HepG2 (cell line): ENCODE results near the gene SYT17. TPM values are rescaled to one million over a fixed set of nuclear protein-coding genes. Genes with fewer than 3 reads are reported as not detected.

Experiments
- ATF7-NPFF ChIP-seq: sonication (generic); formaldehyde crosslinking; IDR thresholded peaks from 2 replicates; pipeline ENCODE4 v1.8.1; 2023; ENCODE audit warnings: mild to moderate bottlenecking, low read depth, missing genetic modification reagents, moderate library complexity
- CENPX ChIP-seq: sonication (generic); formaldehyde crosslinking; IDR thresholded peaks from 2 replicates; pipeline ENCODE4 v1.9.0; 2021; ENCODE audit warnings: mild to moderate bottlenecking, missing genetic modification reagents, moderate library complexity
- DDIT3 ChIP-seq: sonication (generic); formaldehyde crosslinking; IDR thresholded peaks from 2 replicates; pipeline ENCODE4 v1.4.0; 2020; ENCODE audit warnings: mild to moderate bottlenecking, missing genetic modification reagents
- FOXC1 ChIP-seq: sonication (generic); formaldehyde crosslinking; IDR thresholded peaks from 2 replicates; pipeline ENCODE4 v1.8.0; 2022; ENCODE audit warnings: mild to moderate bottlenecking, missing genetic modification reagents, borderline replicate concordance
- GMEB1 ChIP-seq: sonication (generic); formaldehyde crosslinking; IDR thresholded peaks from 2 replicates; pipeline ENCODE4 v1.5.1; 2020; ENCODE audit warnings: missing genetic modification reagents, mild to moderate bottlenecking, borderline replicate concordance
- HOXA5 ChIP-seq: sonication (generic); formaldehyde crosslinking; IDR thresholded peaks from 2 replicates; pipeline ENCODE4 v1.4.0; 2020; ENCODE audit warnings: missing genetic modification reagents
- IKZF4 ChIP-seq: sonication (generic); formaldehyde crosslinking; IDR thresholded peaks from 2 replicates; pipeline ENCODE4 v1.5.1; 2020; ENCODE audit warnings: borderline replicate concordance, mild to moderate bottlenecking, low read depth, missing genetic modification reagents; ENCODE audit errors: not compliant biosample characterization
- KDM2A ChIP-seq: sonication (generic); formaldehyde crosslinking; IDR thresholded peaks from 2 replicates; pipeline ENCODE4 v1.4.0; 2020; ENCODE audit warnings: low read depth, missing genetic modification reagents, borderline replicate concordance
- MAF1 ChIP-seq: sonication (generic); formaldehyde crosslinking; IDR thresholded peaks from 2 replicates; pipeline ENCODE4 v1.5.0; 2020; ENCODE audit warnings: missing genetic modification reagents, borderline replicate concordance
- NR2C2 ChIP-seq: sonication (generic); formaldehyde crosslinking; IDR thresholded peaks from 2 replicates; pipeline ENCODE4 v1.4.0; 2020; ENCODE audit warnings: missing genetic modification reagents, mild to moderate bottlenecking, moderate library complexity, borderline replicate concordance
- SAP130 ChIP-seq: IDR thresholded peaks from 2 replicates; pipeline ENCODE4 v1.6.1; 2016; ENCODE audit warnings: low read depth
- SETDB1 ChIP-seq: sonication (generic); formaldehyde crosslinking; IDR thresholded peaks from 2 replicates; pipeline ENCODE4 v1.5.1; 2020; ENCODE audit warnings: missing genetic modification reagents, mild to moderate bottlenecking, borderline replicate concordance
- THRA ChIP-seq: sonication (generic); formaldehyde crosslinking; IDR thresholded peaks from 2 replicates; pipeline ENCODE4 v1.4.0; 2020; ENCODE audit warnings: missing genetic modification reagents, borderline replicate concordance
- ZBTB37 ChIP-seq: sonication (generic); formaldehyde crosslinking; IDR thresholded peaks from 2 replicates; pipeline ENCODE4 v1.4.0; 2020; ENCODE audit warnings: mild to moderate bottlenecking, missing genetic modification reagents
- ZBTB43 ChIP-seq: sonication (generic); formaldehyde crosslinking; conservative IDR thresholded peaks from 2 replicates; pipeline ENCODE4 v1.4.0; 2020; ENCODE audit warnings: missing genetic modification reagents
- ZMYM2 ChIP-seq: sonication (generic); formaldehyde crosslinking; IDR thresholded peaks from 2 replicates; pipeline ENCODE4 v1.8.0; 2022; ENCODE audit warnings: mild to moderate bottlenecking, missing genetic modification reagents
- ZNF256 ChIP-seq: sonication (generic); formaldehyde crosslinking; conservative IDR thresholded peaks from 2 replicates; pipeline ENCODE4 v1.4.0; 2020; ENCODE audit warnings: missing genetic modification reagents
- ZNF296 ChIP-seq: sonication (generic); formaldehyde crosslinking; conservative IDR thresholded peaks from 2 replicates; pipeline ENCODE4 v1.5.0; 2020; ENCODE audit warnings: mild to moderate bottlenecking, missing genetic modification reagents
- ZNF383 ChIP-seq: sonication (generic); formaldehyde crosslinking; IDR thresholded peaks from 2 replicates; pipeline ENCODE4 v1.4.0; 2020; ENCODE audit warnings: missing genetic modification reagents, mild to moderate bottlenecking, borderline replicate concordance
- ZNF598 ChIP-seq: sonication (generic); formaldehyde crosslinking; IDR thresholded peaks from 2 replicates; pipeline ENCODE4 v1.5.1; 2020; ENCODE audit warnings: mild to moderate bottlenecking, missing genetic modification reagents, borderline replicate concordance
- polyA plus RNA-seq, 8 experiments: library from polyadenylated mRNA; depleted of rRNA in 3 of 8; stranded (reverse) in 7 of 8; unstranded in 1 of 8; fragments of >200 nt; fragmentation: Illumina TruSeq in 4 of 8; extraction: Trizol in 4 of 8; gene quantifications; 2 replicates each; pipeline versions ENCODE4 v1.2.1 to v1.2.3, GENCODE V29; 2011 to 2016; ENCODE audit warnings: low read depth in 4 of 8, missing spikeins in 1 of 8, mixed read lengths in 1 of 8; ENCODE audit not compliant: insufficient read depth in 1 of 8
- total RNA-seq, 5 experiments: library from RNA; depleted of rRNA; stranded (reverse); fragments of >200 nt; fragmentation: Illumina TruSeq; extraction: Trizol; gene quantifications; 2 replicates each; pipeline ENCODE4 v1.2.3, GENCODE V29; 2016; ENCODE audit warnings: low read depth in 1 of 5

Gene SYT17
- total and polyA plus RNA-seq, 2 of the 13 experiments (the other 11 are each of a cell fraction or from before 2014, with no cell fraction given): 0.44 TPM; not detected in 1

GRCh38 chr16:19123535-19124178, 44.4 kb upstream of the SYT17 start (continued):
- TF ChIP-seq HOXA5 (no peak), FOXC1 (CRISPR knock-in tag) (no peak), ZNF296 (no peak), ZMYM2 (peak; percentile 75; the same call in 1 of the 2 replicates), ATF7-NPFF (CRISPR knock-in tag) (no peak), DDIT3 (no peak), ZNF598 (CRISPR knock-in tag) (no peak), ZNF256 (CRISPR knock-in tag) (no peak), SAP130 (CRISPR knock-in tag) (peak; percentile 66), MAF1 (CRISPR knock-in tag) (no peak), SETDB1 (CRISPR knock-in tag) (no peak), THRA (no peak; the same call in 1 of the 2 replicates), GMEB1 (CRISPR knock-in tag) (no peak; the same call in 1 of the 2 replicates), ZBTB43 (CRISPR knock-in tag) (peak; percentile 94), NR2C2 (CRISPR knock-in tag) (peak; percentile 38), ZBTB37 (CRISPR knock-in tag) (peak; percentile 98), IKZF4 (CRISPR knock-in tag) (peak; percentile 44), ZNF383 (CRISPR knock-in tag) (no peak), CENPX (CRISPR knock-in tag) (no peak), KDM2A (CRISPR knock-in tag) (no peak)
